NCI-H1417 (cell line): ENCODE measurements around the gene GATAD2A.
"Not testable (repeated sequence)": the region's sequence is repeated elsewhere in the genome, so short reads cannot be mapped to it uniquely, and the experiment has no call there.

Experiments used
- DNase-seq, 3 experiments: peaks; one replicate each; lab custom pipeline; 2025; lab: John Stamatoyannopoulos, UW

Gene GATAD2A

GRCh38 chr19:19404879-19405860 is at the start of gene GATAD2A:
Gene GATAD2A, plus strand, starts transcription at chr19:19405675. Its CDS starts 59,671 bp downstream, at chr19:19465346.
- peak; percentile 78 to 91 (median 86) for DNase-seq

- DNase-seq, result no peak
These were observed 49.0 kb upstream of the GATAD2A start for GRCh38 chr19:19356500-19356899.

GRCh38 chr19:19356901-19357566 is 48.4 kb upstream of the GATAD2A start:
- DNase-seq, result no peak

GRCh38 chr19:19361075-19361594 is 44.3 kb upstream of the GATAD2A start:
- peak; percentile 56 to 86 (median 58) for DNase-seq

- DNase-seq, result no peak
These were observed 43.4 kb upstream of the GATAD2A start for GRCh38 chr19:19362075-19362474.

GRCh38 chr19:19366434-19367396 is 38.8 kb upstream of the GATAD2A start:
- peak; percentile 35 to 82 (median 67) for DNase-seq

- DNase-seq, result no peak
These were observed 37.4 kb upstream of the GATAD2A start for GRCh38 chr19:19368087-19368486.

GRCh38 chr19:19371059-19371458 is 34.4 kb upstream of the GATAD2A start:
- no peak for DNase-seq

GRCh38 chr19:19372656-19373416 is 32.6 kb upstream of the GATAD2A start:
- no peak for DNase-seq

GRCh38 chr19:19379527-19379926 is 25.9 kb upstream of the GATAD2A start:
- no peak for DNase-seq

GRCh38 chr19:19380316-19380715 is 25.2 kb upstream of the GATAD2A start:
- DNase-seq, result not testable (repeated sequence)

- DNase-seq, result no peak
These were observed 24.2 kb upstream of the GATAD2A start for GRCh38 chr19:19381007-19381926.

GRCh38 chr19:19382118-19382517 is 23.4 kb upstream of the GATAD2A start:
- DNase-seq, result no peak

- DNase-seq, result no peak
These were observed 21.0 kb upstream of the GATAD2A start for GRCh38 chr19:19384486-19384885.

- peak; percentile 94 to 99 (median 98) for DNase-seq
These were observed 20.2 kb upstream of the GATAD2A start for GRCh38 chr19:19385131-19385895.

GRCh38 chr19:19385896-19386869 is 19.3 kb upstream of the GATAD2A start:
- DNase-seq, result peak in 1 of 3 experiments; percentile 80

GRCh38 chr19:19387108-19387507 is 18.4 kb upstream of the GATAD2A start:
- no peak for DNase-seq
